Measurements from ENCODE around the gene PPEF2.

Gene PPEF2

GRCh38 chr4:75869100-75869499, 33.2 kb downstream of the PPEF2 start:
- Histone ChIP-seq H3K79me2 (ENCODE audit: insufficient read depth, low read depth) (no peaks in the 10 kb centered on the region), H3K27me3 (ENCODE audit: insufficient read depth, low read depth) (no peaks in the 10 kb centered on the region), H3K4me2 (no peak overlapping the region), H3K36me3 (ENCODE audit: insufficient read depth) (no peaks in the 10 kb centered on the region), H3K4me1 (ENCODE audit: low read depth, poor library complexity, severe bottlenecking) (no peaks in the 10 kb centered on the region), H3K27ac (no peak overlapping the region), H3K4me3 (IDR thresholded peaks at IDR 0.05; ENCODE audit: insufficient read depth, low read depth, low read length) (no peak overlapping the region), H4K20me1 (ENCODE audit: insufficient read depth) (no peaks in the 10 kb centered on the region), H2AFZ (ENCODE audit: low read depth) (no peak overlapping the region), H3K9ac (no peak overlapping the region)
- TF ChIP-seq CTCF (conservative IDR thresholded peaks at IDR 0.05; ENCODE audit: low read depth, low read length), result no peak

GRCh38 chr4:75867130-75867529, 35.1 kb downstream of the PPEF2 start:
- no peaks in the 10 kb centered on the region for H3K36me3 ChIP-seq (ENCODE audit: insufficient read depth)

GRCh38 chr4:75860606-75861005, 41.6 kb downstream of the PPEF2 start:
- no peak overlapping the region for H3K9ac ChIP-seq
- H2AFZ ChIP-seq (ENCODE audit: low read depth), result no peak overlapping the region

More at GRCh38 chr4:75867130-75867529, 35.1 kb downstream of the PPEF2 start:
- Histone ChIP-seq H3K9ac (no peak overlapping the region), H2AFZ (ENCODE audit: low read depth) (no peak overlapping the region), H3K4me3 (IDR thresholded peaks at IDR 0.05; ENCODE audit: insufficient read depth, low read depth, low read length) (no peak overlapping the region), H3K4me2 (no peak overlapping the region), H3K27ac (no peak overlapping the region), H3K79me2 (ENCODE audit: insufficient read depth, low read depth) (no peaks in the 10 kb centered on the region), H3K4me1 (ENCODE audit: low read depth, poor library complexity, severe bottlenecking) (no peaks in the 10 kb centered on the region), H4K20me1 (ENCODE audit: insufficient read depth) (no peaks in the 10 kb centered on the region), H3K27me3 (ENCODE audit: insufficient read depth, low read depth) (no peaks in the 10 kb centered on the region)
- TF ChIP-seq CTCF (conservative IDR thresholded peaks at IDR 0.05; ENCODE audit: low read depth, low read length), result no peak

GRCh38 chr4:75858721-75859120, 43.5 kb downstream of the PPEF2 start:
- Histone ChIP-seq H3K9ac (no peak overlapping the region), H4K20me1 (ENCODE audit: insufficient read depth) (no peaks in the 10 kb centered on the region), H3K4me3 (IDR thresholded peaks at IDR 0.05; ENCODE audit: insufficient read depth, low read depth, low read length) (no peak overlapping the region), H3K27ac (no peak overlapping the region), H3K4me2 (no peak overlapping the region), H3K4me1 (ENCODE audit: low read depth, poor library complexity, severe bottlenecking) (no peaks in the 10 kb centered on the region), H3K36me3 (ENCODE audit: insufficient read depth) (no peaks in the 10 kb centered on the region), H3K79me2 (ENCODE audit: insufficient read depth, low read depth) (no peaks in the 10 kb centered on the region), H3K27me3 (ENCODE audit: insufficient read depth, low read depth) (no peaks in the 10 kb centered on the region), H2AFZ (ENCODE audit: low read depth) (no peak overlapping the region)
- no peak for TF ChIP-seq CTCF (conservative IDR thresholded peaks at IDR 0.05; ENCODE audit: low read depth, low read length)

More at GRCh38 chr4:75860606-75861005, 41.6 kb downstream of the PPEF2 start:
- Histone ChIP-seq H3K4me1 (ENCODE audit: low read depth, poor library complexity, severe bottlenecking) (no peaks in the 10 kb centered on the region), H3K36me3 (ENCODE audit: insufficient read depth) (no peaks in the 10 kb centered on the region), H3K27me3 (ENCODE audit: insufficient read depth, low read depth) (no peaks in the 10 kb centered on the region), H3K4me2 (no peak overlapping the region), H3K4me3 (IDR thresholded peaks at IDR 0.05; ENCODE audit: insufficient read depth, low read depth, low read length) (no peak overlapping the region), H3K79me2 (ENCODE audit: insufficient read depth, low read depth) (no peaks in the 10 kb centered on the region), H3K27ac (no peak overlapping the region), H4K20me1 (ENCODE audit: insufficient read depth) (no peaks in the 10 kb centered on the region)
- TF ChIP-seq CTCF (conservative IDR thresholded peaks at IDR 0.05; ENCODE audit: low read depth, low read length), result no peak

Data from KMS-11 (cell line).